ENCODE measurements around the gene COPS3. TPM values are rescaled to one million over a fixed set of nuclear protein-coding genes. Genes with fewer than 3 reads are reported as not detected.
A peak's percentile ranks its signal among the peaks of the same experiment; 100 is the strongest.
"Not testable (repeated sequence)": the region's sequence is repeated elsewhere in the genome, so short reads cannot be mapped to it uniquely, and the experiment has no call there.

Gene COPS3
- total RNA-seq, 2 experiments from 2014 or later: 103 to 104 TPM

DNA sequence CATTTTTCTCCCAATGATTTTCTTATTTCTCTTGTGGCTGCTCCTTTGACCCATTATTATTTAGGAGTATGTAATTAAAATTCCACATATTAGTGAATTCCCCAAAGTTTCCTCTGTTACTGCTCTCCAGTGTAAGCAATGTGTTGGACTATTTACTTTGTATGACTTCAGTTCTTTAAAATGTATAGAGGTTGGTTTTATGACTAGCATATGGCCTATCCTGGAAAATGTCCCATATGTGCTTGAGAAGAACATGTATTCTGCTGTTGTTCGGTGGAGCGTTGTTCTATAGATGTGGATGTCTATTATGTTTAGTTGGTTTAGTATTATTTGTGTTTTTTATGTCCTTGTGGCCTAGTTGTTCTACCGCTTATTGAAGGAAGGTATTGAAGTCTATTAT is 16.2 kb upstream of the COPS3 start:
- no peaks in the 10 kb centered on the region for H3K36me3 Mint-ChIP-seq (ENCODE audit: low read depth)
- CTCF ChIA-PET: interaction anchor here (0.5 to 0.6 kb wide), 2 partner anchors 306 to 375 kb away, joined by 3 read pairs; no protein-coding TSS in a partner anchor
- intact Hi-C loops (cut with micrococcal nuclease): no loop called here
- no peaks in the 10 kb centered on the region for H3K9me3 Mint-ChIP-seq
- peaks cover 28% of the 10 kb centered on the region for H3K4me1 Mint-ChIP-seq (ENCODE audit: low read depth)
- H3K27ac Mint-ChIP-seq: no peak overlapping the region
- no peak overlapping the region for H3K4me3 Mint-ChIP-seq
- no peaks in the 10 kb centered on the region for H3K27me3 Mint-ChIP-seq (ENCODE audit: low read depth)
- DNase-seq: no peak

DNA sequence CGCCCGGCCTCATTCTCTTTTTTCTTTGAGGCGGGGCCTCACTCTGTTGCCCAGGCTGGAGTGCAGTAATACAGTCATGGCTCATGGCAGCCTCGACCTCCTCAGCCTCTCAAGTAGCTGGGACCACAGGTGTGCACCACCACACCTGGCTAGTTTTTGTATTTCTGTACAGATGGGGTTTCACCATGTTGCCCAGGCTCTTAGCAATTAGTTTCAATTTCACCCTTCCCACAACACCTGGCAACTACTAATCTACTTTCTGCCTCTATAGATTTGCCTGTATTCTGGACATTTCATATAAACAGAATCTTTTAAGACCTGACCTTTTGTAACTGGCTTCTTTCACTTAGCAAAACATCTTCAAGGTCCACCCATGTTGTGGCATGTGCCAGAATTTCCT is 14.1 kb upstream of the COPS3 start:
- no peak for DNase-seq
- Mint-ChIP-seq H3K4me1 (ENCODE audit: low read depth) (peaks cover 22% of the 10 kb centered on the region), H3K4me3 (no peak overlapping the region), H3K9me3 (no peaks in the 10 kb centered on the region), H3K36me3 (ENCODE audit: low read depth) (no peaks in the 10 kb centered on the region), H3K27ac (no peak overlapping the region), H3K27me3 (ENCODE audit: low read depth) (no peaks in the 10 kb centered on the region)
- CTCF ChIA-PET: no interaction called here
- intact Hi-C loops (cut with micrococcal nuclease): no loop called here

- Mint-ChIP-seq H3K4me3 (no peak overlapping the region), H3K4me1 (ENCODE audit: low read depth) (no peaks in the 10 kb centered on the region), H3K36me3 (ENCODE audit: low read depth) (no peaks in the 10 kb centered on the region), H3K9me3 (no peaks in the 10 kb centered on the region), H3K27ac (no peak overlapping the region), H3K27me3 (ENCODE audit: low read depth) (no peaks in the 10 kb centered on the region)
- DNase-seq: no peak
- intact Hi-C loops (cut with micrococcal nuclease): no loop called here
- CTCF ChIA-PET: no interaction called here
Observed at GRCh38 chr17:17289701-17290100, 8.7 kb upstream of the COPS3 start.

GRCh38 chr17:17289086-17289485 is 8.0 kb upstream of the COPS3 start:
- intact Hi-C loops (cut with micrococcal nuclease): no loop called here
- H3K27ac Mint-ChIP-seq: no peak overlapping the region
- no peaks in the 10 kb centered on the region for H3K9me3 Mint-ChIP-seq
- CTCF ChIA-PET: interaction anchor here (1.3 kb wide), 1 partner anchor 19 kb away, joined by 3 read pairs; no protein-coding TSS in a partner anchor
- DNase-seq: no peak
- H3K4me3 Mint-ChIP-seq: no peak overlapping the region
- H3K36me3 Mint-ChIP-seq (ENCODE audit: low read depth): no peaks in the 10 kb centered on the region
- H3K4me1 Mint-ChIP-seq (ENCODE audit: low read depth): no peaks in the 10 kb centered on the region
- no peaks in the 10 kb centered on the region for H3K27me3 Mint-ChIP-seq (ENCODE audit: low read depth)

DNA sequence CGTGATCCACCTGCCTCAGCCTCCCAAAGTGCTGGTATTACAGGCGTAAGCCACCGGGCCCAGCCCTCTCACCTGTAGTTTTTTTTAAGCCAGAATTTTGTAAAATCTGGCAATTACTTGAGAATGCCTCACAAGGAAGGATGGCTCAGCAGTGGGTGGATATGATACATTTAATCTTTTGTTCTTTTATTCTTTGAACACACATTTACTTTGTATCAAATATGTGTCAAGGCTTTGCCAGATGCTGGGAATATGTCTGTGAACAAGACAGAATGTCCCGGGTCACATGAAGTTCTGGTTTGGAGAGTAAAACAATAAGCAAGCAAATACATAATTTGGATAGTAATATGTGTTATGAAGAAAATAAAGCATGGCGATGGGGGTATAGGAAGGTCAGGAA is 4.9 kb upstream of the COPS3 start:
- Mint-ChIP-seq H3K4me1 (ENCODE audit: low read depth) (peaks cover 9% of the 10 kb centered on the region), H3K9me3 (no peaks in the 10 kb centered on the region), H3K4me3 (no peak overlapping the region), H3K27ac (no peak overlapping the region), H3K36me3 (ENCODE audit: low read depth) (no peaks in the 10 kb centered on the region), H3K27me3 (ENCODE audit: low read depth) (no peaks in the 10 kb centered on the region)
- DNase-seq: no peak
- CTCF ChIA-PET: no interaction called here
- intact Hi-C loops (cut with micrococcal nuclease): no loop called here

DNA sequence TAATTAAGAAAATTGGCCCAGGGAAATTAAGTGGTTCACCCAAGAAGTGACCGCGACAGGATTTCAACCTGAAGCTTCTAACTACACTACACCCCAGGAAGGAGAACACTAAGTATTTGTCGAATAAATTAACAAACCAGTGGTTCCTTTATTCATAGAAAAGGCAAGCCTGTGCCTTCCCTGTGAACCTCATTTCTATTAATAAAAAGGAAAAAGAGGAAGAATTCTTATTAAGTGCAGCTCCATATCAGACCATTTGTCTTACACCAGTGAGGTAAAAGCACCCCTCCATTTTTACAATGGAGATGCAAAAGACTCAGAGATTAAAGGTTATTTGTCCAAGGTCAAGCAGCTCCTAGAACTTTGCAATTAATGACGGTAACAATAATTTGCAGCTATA is 1.7 kb downstream of the COPS3 start:
- peak overlapping the region; percentile 94 for H3K4me3 Mint-ChIP-seq
- no peaks in the 10 kb centered on the region for H3K9me3 Mint-ChIP-seq
- H3K27me3 Mint-ChIP-seq (ENCODE audit: low read depth): no peaks in the 10 kb centered on the region
- H3K36me3 Mint-ChIP-seq (ENCODE audit: low read depth): peaks cover 7% of the 10 kb centered on the region
- H3K4me1 Mint-ChIP-seq (ENCODE audit: low read depth): peaks cover 39% of the 10 kb centered on the region
- intact Hi-C loops (cut with micrococcal nuclease): no loop called here
- CTCF ChIA-PET: interaction anchor here (0.6 to 1.2 kb wide), 4 partner anchors 9 to 219 kb away, joined by 3 to 4 read pairs (median 4); no protein-coding TSS in a partner anchor
- H3K27ac Mint-ChIP-seq: no peak overlapping the region
- no peak for DNase-seq

GRCh38 chr17:17277431-17277830 is 3.6 kb downstream of the COPS3 start:
- H3K27me3 Mint-ChIP-seq (ENCODE audit: low read depth); H3K36me3 Mint-ChIP-seq (ENCODE audit: low read depth); H3K27ac Mint-ChIP-seq; DNase-seq; intact Hi-C loops (cut with micrococcal nuclease); H3K9me3 Mint-ChIP-seq; H3K4me3 Mint-ChIP-seq: not testable (repeated sequence)
- CTCF ChIA-PET: interaction anchor here (0.9 to 1.7 kb wide), 3 partner anchors 36 to 136 kb away, joined by 3 to 9 read pairs (median 4); no protein-coding TSS in a partner anchor
- peaks cover 39% of the 10 kb centered on the region for H3K4me1 Mint-ChIP-seq (ENCODE audit: low read depth)

DNA sequence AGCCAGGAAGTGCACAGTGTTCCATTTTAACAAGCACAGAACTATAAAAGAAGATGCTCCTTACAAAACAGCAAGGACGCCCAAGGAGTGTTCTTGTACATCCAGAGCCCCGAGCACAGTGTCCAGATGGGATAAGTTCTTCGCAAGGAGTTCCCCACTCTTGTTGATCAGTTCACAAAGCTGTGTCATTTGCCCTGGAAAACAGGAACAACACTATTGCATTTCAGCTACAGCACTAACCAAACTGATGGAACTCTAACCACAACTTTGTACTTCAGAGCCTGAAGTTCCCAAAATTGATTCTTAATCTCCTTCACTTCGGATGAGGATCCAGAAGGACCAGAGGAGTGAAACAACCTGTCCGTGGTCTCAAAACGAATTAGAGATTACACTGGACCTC is 5.1 kb downstream of the COPS3 start:
- H3K4me1 Mint-ChIP-seq (ENCODE audit: low read depth): peaks cover 29% of the 10 kb centered on the region
- H3K27ac Mint-ChIP-seq: no peak overlapping the region
- DNase-seq: no peak
- no peaks in the 10 kb centered on the region for H3K27me3 Mint-ChIP-seq (ENCODE audit: low read depth)
- no peak overlapping the region for H3K4me3 Mint-ChIP-seq
- H3K9me3 Mint-ChIP-seq: no peaks in the 10 kb centered on the region
- CTCF ChIA-PET: interaction anchor here (0.6 to 1.4 kb wide), 3 partner anchors 37 to 260 kb away, joined by 3 to 9 read pairs (median 4); no protein-coding TSS in a partner anchor
- H3K36me3 Mint-ChIP-seq (ENCODE audit: low read depth): peaks cover 10% of the 10 kb centered on the region
- intact Hi-C loops (cut with micrococcal nuclease): no loop called here

GRCh38 chr17:17269926-17270773 is 10.9 kb downstream of the COPS3 start:
- Mint-ChIP-seq H3K9me3 (no peaks in the 10 kb centered on the region), H3K4me1 (ENCODE audit: low read depth) (no peaks in the 10 kb centered on the region), H3K36me3 (ENCODE audit: low read depth) (peaks cover 22% of the 10 kb centered on the region), H3K27me3 (ENCODE audit: low read depth) (no peaks in the 10 kb centered on the region), H3K4me3 (no peak overlapping the region), H3K27ac (no peak overlapping the region)
- CTCF ChIA-PET: interaction anchor here (0.6 to 1.7 kb wide), 22 partner anchors 8 to 832 kb away, joined by 3 to 7 read pairs (median 3); no protein-coding TSS in a partner anchor
- intact Hi-C loops (cut with micrococcal nuclease): loop anchor here (5.0 kb wide), 1 partner anchor 42 kb away; no protein-coding TSS in a partner anchor
- DNase-seq: peak; percentile 46

- H3K4me3 Mint-ChIP-seq: no peak overlapping the region
- no peaks in the 10 kb centered on the region for H3K9me3 Mint-ChIP-seq
- H3K27ac Mint-ChIP-seq: no peak overlapping the region
- H3K4me1 Mint-ChIP-seq (ENCODE audit: low read depth): no peaks in the 10 kb centered on the region
- H3K27me3 Mint-ChIP-seq (ENCODE audit: low read depth): no peaks in the 10 kb centered on the region
- no peak for DNase-seq
- peaks cover 25% of the 10 kb centered on the region for H3K36me3 Mint-ChIP-seq (ENCODE audit: low read depth)
- intact Hi-C loops (cut with micrococcal nuclease): no loop called here
- CTCF ChIA-PET: interaction anchor here (1.2 kb wide), 1 partner anchor 9 kb away, joined by 3 read pairs; no protein-coding TSS in a partner anchor
Observed at GRCh38 chr17:17264430-17264829, 16.6 kb downstream of the COPS3 start.

GRCh38 chr17:17258998-17259397 is 22.0 kb downstream of the COPS3 start:
- peaks cover 44% of the 10 kb centered on the region for H3K36me3 Mint-ChIP-seq (ENCODE audit: low read depth)
- no peak for DNase-seq
- H3K9me3 Mint-ChIP-seq: no peaks in the 10 kb centered on the region
- H3K4me3 Mint-ChIP-seq: no peak overlapping the region
- intact Hi-C loops (cut with micrococcal nuclease): no loop called here
- no peak overlapping the region for H3K27ac Mint-ChIP-seq
- H3K27me3 Mint-ChIP-seq (ENCODE audit: low read depth): no peaks in the 10 kb centered on the region
- H3K4me1 Mint-ChIP-seq (ENCODE audit: low read depth): no peaks in the 10 kb centered on the region
- CTCF ChIA-PET: interaction anchor here (0.8 to 1.1 kb wide), 2 partner anchors 77 to 110 kb away, joined by 3 read pairs; no protein-coding TSS in a partner anchor

- H3K27me3 Mint-ChIP-seq (ENCODE audit: low read depth): no peaks in the 10 kb centered on the region
- CTCF ChIA-PET: interaction anchor here (0.8 kb wide), 1 partner anchor 76 kb away, joined by 3 read pairs; no protein-coding TSS in a partner anchor
- no peak overlapping the region for H3K27ac Mint-ChIP-seq
Observed at GRCh38 chr17:17258011-17258410, 23.0 kb downstream of the COPS3 start.

More at GRCh38 chr17:17258011-17258410, 23.0 kb downstream of the COPS3 start:
- H3K36me3 Mint-ChIP-seq (ENCODE audit: low read depth): peaks cover 46% of the 10 kb centered on the region
- no peak for DNase-seq
- intact Hi-C loops (cut with micrococcal nuclease): no loop called here
- no peaks in the 10 kb centered on the region for H3K9me3 Mint-ChIP-seq
- H3K4me3 Mint-ChIP-seq: no peak overlapping the region
- H3K4me1 Mint-ChIP-seq (ENCODE audit: low read depth): no peaks in the 10 kb centered on the region

Measured in activated naive CD4-positive, alpha-beta T cell treated with anti-CD3 and anti-CD28 coated beads for 36 hours (primary cell).